Dedifferentiated amniotic fluid mesenchymal stem cell (primary cell): ENCODE results near the gene DAPK2.
"Not testable (repeated sequence)": the region's sequence is repeated elsewhere in the genome, so short reads cannot be mapped to it uniquely, and the experiment has no call there.

Experiments
- DNase-seq: peaks from one replicate; pipeline ENCODE4 v3.0.0-alpha.2; 2016; ENCODE audit errors: extremely low spot score

Gene DAPK2

GRCh38 chr15:63915873-63916771, 130.2 kb downstream of the DAPK2 start:
- DNase-seq = no peak

- DNase-seq = no peak
Measured at GRCh38 chr15:63915209-63915872, 130.9 kb downstream of the DAPK2 start.

- DNase-seq = no peak
Measured at GRCh38 chr15:63913786-63914315, 132.4 kb downstream of the DAPK2 start.

GRCh38 chr15:63913336-63913735, 132.9 kb downstream of the DAPK2 start:
- no peak for DNase-seq

GRCh38 chr15:63912061-63912615, 134.1 kb downstream of the DAPK2 start:
- DNase-seq = no peak

- no peak for DNase-seq
Measured at GRCh38 chr15:63911160-63911559, 135.1 kb downstream of the DAPK2 start.

- peak; percentile 71 for DNase-seq
Measured at GRCh38 chr15:63909819-63910437, 136.4 kb downstream of the DAPK2 start.

GRCh38 chr15:63908991-63909390, 137.3 kb downstream of the DAPK2 start:
- DNase-seq = no peak

- no peak for DNase-seq
Measured at GRCh38 chr15:63908281-63908680, 138.0 kb downstream of the DAPK2 start.

- no peak for DNase-seq
Measured at GRCh38 chr15:63907521-63907920, 138.8 kb downstream of the DAPK2 start.

GRCh38 chr15:63906266-63906584, 140.1 kb downstream of the DAPK2 start:
- no peak for DNase-seq

- DNase-seq = no peak
Measured at GRCh38 chr15:63905558-63906265, 140.6 kb downstream of the DAPK2 start.

- no peak for DNase-seq
Measured at GRCh38 chr15:63905131-63905530, 141.2 kb downstream of the DAPK2 start.

GRCh38 chr15:63904042-63904441, 142.2 kb downstream of the DAPK2 start:
- no peak for DNase-seq

- no peak for DNase-seq
Measured at GRCh38 chr15:63902671-63903035, 143.6 kb downstream of the DAPK2 start.

GRCh38 chr15:63901912-63902670, 144.2 kb downstream of the DAPK2 start:
- no peak for DNase-seq

- DNase-seq = no peak
Measured at GRCh38 chr15:63900306-63900705, 146.0 kb downstream of the DAPK2 start.

- not testable (repeated sequence) for DNase-seq
Measured at GRCh38 chr15:63899606-63900005, 146.7 kb downstream of the DAPK2 start.

- DNase-seq = no peak
Measured at GRCh38 chr15:63899193-63899592, 147.1 kb downstream of the DAPK2 start.

GRCh38 chr15:63896336-63897115, 149.8 kb downstream of the DAPK2 start:
- no peak for DNase-seq
